GM12878 (cell line): ENCODE results near the gene BMPR1B. TPM values are rescaled to one million over a fixed set of nuclear protein-coding genes. Genes with fewer than 3 reads are reported as not detected.

Experiments
- ATAC-seq: fragments of 200-7000 bp; cut with Tn5 transposase; 3 replicates; pipeline ENCODE4 v1.9.1; 2020; ENCODE audit warnings: mild to moderate bottlenecking, moderate library complexity
- BruUV-seq: library from RNA; stranded (reverse); fragments of 400-500 nt; replicated peaks from 2 replicates; lab custom pipeline; 2021; lab: Mats Ljungman, UMichigan
- CTCF ChIA-PET: fragments of 300-600 bp; sonication (Branson Sonifier 250); formaldehyde crosslinking; extraction: SDS; loops from one replicate; lab custom pipeline; 2021; ENCODE audit warnings: inconsistent platforms; lab: Yijun Ruan, JAX
- POLR2A ChIA-PET: fragments of 350-600 bp; formaldehyde crosslinking; extraction: SDS; loops from one replicate; lab custom pipeline; 2021; ENCODE audit warnings: inconsistent platforms; lab: Charles Lee
- RAD21 ChIA-PET: fragments of 300-600 bp; sonication (Branson Sonifier 250); formaldehyde crosslinking; loops from one replicate; lab custom pipeline; 2023; ENCODE audit warnings: antibody characterized with exemption; ENCODE audit not compliant: unreplicated experiment; lab: Charles Lee
- SMC1A ChIA-PET: fragments of 300-600 bp; sonication (Branson Sonifier 250); formaldehyde crosslinking; loops from one replicate; lab custom pipeline; 2023; ENCODE audit not compliant: unreplicated experiment, uncharacterized antibody; lab: Charles Lee
- DNase-seq: peaks from one replicate; pipeline ENCODE4 v3.0.0-alpha.2; 2011; ENCODE audit warnings: low read depth, low spot score
- FAIRE-seq: peaks from 3 replicates; lab custom pipeline; 2011; peaks lifted over from hg19 to GRCh38; lab: Jason Lieb, UNC
- H2AFZ ChIP-seq: 2 replicates; pipeline ENCODE4 v1.6.0; 2011; ENCODE audit warnings: low read depth, low read length, control low read depth; ENCODE audit not compliant: control insufficient read depth
- H3K27ac ChIP-seq: 2 replicates; pipeline ENCODE4 v1.5.1; 2011; ENCODE audit warnings: control low read depth; ENCODE audit not compliant: control insufficient read depth, insufficient read depth
- H3K27me3 ChIP-seq, 2 experiments: replicated peaks in 1 of 2; 2 replicates each; pipeline versions ENCODE4 v1.6.0 to v1.6.1; 2011; ENCODE audit warnings: low read length in 1 of 2; ENCODE audit not compliant: control insufficient read depth in 2 of 2, insufficient read depth in 2 of 2
- H3K36me3 ChIP-seq, 2 experiments: 2 replicates each; pipeline ENCODE4 v1.5.1; 2011; ENCODE audit warnings: low read length in 1 of 2; ENCODE audit not compliant: control insufficient read depth in 2 of 2, insufficient read depth in 2 of 2
- H3K4me1 ChIP-seq: 2 replicates; pipeline ENCODE4 v1.6.1; 2011; ENCODE audit warnings: mild to moderate bottlenecking, low read length, moderate library complexity, mixed read lengths; ENCODE audit not compliant: control insufficient read depth, insufficient read depth
- H3K4me2 ChIP-seq: 2 replicates; pipeline ENCODE4 v1.6.0; 2011; ENCODE audit warnings: control low read depth; ENCODE audit not compliant: control insufficient read depth, insufficient read depth
- H3K4me3 ChIP-seq: fragments of 200-600 bp; sonication (generic); 2 replicates; pipeline ENCODE4 v1.5.1; 2016
- H3K79me2 ChIP-seq: 2 replicates; pipeline ENCODE4 v1.6.0; 2011; ENCODE audit warnings: low read length; ENCODE audit not compliant: control insufficient read depth, insufficient read depth
- H3K9ac ChIP-seq: 2 replicates; pipeline ENCODE4 v1.8.0; 2011; ENCODE audit warnings: low read length, control low read depth, mixed read lengths; ENCODE audit not compliant: control insufficient read depth, insufficient read depth
- H3K9me3 ChIP-seq: replicated peaks from 3 replicates; pipeline ENCODE4 v1.5.1; 2011; ENCODE audit warnings: mild to moderate bottlenecking, low read length; ENCODE audit not compliant: control insufficient read depth, insufficient read depth
- H4K20me1 ChIP-seq: 2 replicates; pipeline ENCODE4 v1.6.0; 2011; ENCODE audit not compliant: control insufficient read depth, insufficient read depth
- BCL11A ChIP-seq: IDR thresholded peaks from 2 replicates; pipeline ENCODE4 v1.6.1; 2011; ENCODE audit warnings: low read depth, low read length
- CEBPB ChIP-seq, 2 experiments: fragments of 150-350 bp in 1 of 2; IDR thresholded peaks; 2 replicates each; pipeline ENCODE4 v1.6.1; 2012 to 2014; ENCODE audit warnings: low read depth in 2 of 2, low read length in 2 of 2, borderline replicate concordance in 1 of 2, inconsistent platforms in 1 of 2
- EP300 ChIP-seq, 2 experiments: fragments of 150-350 bp in 1 of 2; IDR thresholded peaks; 2 replicates each; pipeline ENCODE4 v1.6.1; 2011 to 2012; ENCODE audit warnings: low read depth in 2 of 2, low read length in 2 of 2, borderline replicate concordance in 1 of 2, improper control_type of control experiment in 1 of 2, inconsistent platforms in 1 of 2; ENCODE audit not compliant: control insufficient read depth in 1 of 2
- HDAC2 ChIP-seq: fragments of 200-600 bp; sonication (generic); IDR thresholded peaks from 2 replicates; pipeline ENCODE4 v1.6.1; 2017
- MEF2A ChIP-seq: IDR thresholded peaks from 2 replicates; pipeline ENCODE4 v1.6.1; 2011; ENCODE audit warnings: low read depth, mild to moderate bottlenecking, low read length, moderate library complexity; ENCODE audit not compliant: insufficient read depth
- MEF2B ChIP-seq: fragments of 450-650 bp; IDR thresholded peaks from 2 replicates; pipeline ENCODE4 v1.6.1; 2018; ENCODE audit warnings: mild to moderate bottlenecking, moderate library complexity; ENCODE audit not compliant: partially characterized antibody, poor library complexity, severe bottlenecking
- RUNX3 ChIP-seq: IDR thresholded peaks from 2 replicates; pipeline ENCODE4 v1.6.1; 2012; ENCODE audit warnings: low read length, inconsistent platforms
- SRF ChIP-seq, 2 experiments: IDR thresholded peaks; 2 replicates each; pipeline ENCODE4 v1.6.1; 2011; ENCODE audit warnings: low read depth in 2 of 2, low read length in 2 of 2, mild to moderate bottlenecking in 1 of 2, moderate library complexity in 1 of 2
- ZNF274 ChIP-seq: IDR thresholded peaks from one replicate; pipeline ENCODE4 v1.8.0; 2011; ENCODE audit not compliant: insufficient read length, insufficient read depth
- WGBS: methylation state at CpG from one replicate; pipeline ENCODE4 v1.1.6; 2016; ENCODE audit warnings: low lambda C conversion rate; ENCODE audit not compliant: insufficient replicate concordance, insufficient coverage; ENCODE audit errors: missing lambda C conversion rate; 5-methylcytosine and 5-hydroxymethylcytosine counted together
- in situ Hi-C: fragments of 300-500 bp; cut with MboI; formaldehyde crosslinking; loops from 9 replicates; pipeline ENCODE4 v1.14.3; 2018; ENCODE audit warnings: mixed read lengths
- intact Hi-C: fragments of 100-400 bp; cut with micrococcal nuclease; formaldehyde crosslinking; loops from one replicate; pipeline ENCODE4 v1.14.2; 2022; ENCODE audit not compliant: unreplicated experiment
- polyA plus RNA-seq, 11 experiments: library from polyadenylated mRNA; depleted of rRNA in 4 of 11; unstranded in 6 of 11; stranded (reverse) in 5 of 11; fragments of >200 nt; fragmentation: Nextera tagmentation in 4 of 11; fragmentation: Illumina TruSeq in 1 of 11; extraction: Ambion mirVana in 4 of 11; extraction: Trizol in 1 of 11; gene quantifications; 1 replicate in 1 of 11; 2 replicates in 10 of 11; pipeline versions ENCODE4 v1.2.1 to v1.2.3, GENCODE V29; 2011 to 2016; ENCODE audit warnings: inconsistent platforms in 2 of 11, missing spikeins in 2 of 11, low read depth in 1 of 11
- total RNA-seq, 4 experiments: library from RNA; depleted of rRNA in 3 of 4; stranded (reverse); fragments of >200 nt in 3 of 4; fragmentation: Illumina TruSeq in 1 of 4; extraction: Trizol in 1 of 4; gene quantifications; 2 replicates each; pipeline versions ENCODE4 v1.2.1 to v1.2.3, GENCODE V29; 2013 to 2021
- TF ChIP-seq, protein P1 (sequence below): fragments of 450-650 bp; IDR thresholded peaks from 2 replicates; pipeline ENCODE4 v1.6.1; 2016; ENCODE audit warnings: mild to moderate bottlenecking
- TF ChIP-seq, protein P2 (sequence below): fragments of 450-650 bp; conservative IDR thresholded peaks from 2 replicates; pipeline ENCODE4 v1.6.1; 2017; ENCODE audit warnings: mild to moderate bottlenecking, moderate library complexity
- TF ChIP-seq, protein P3 (sequence below), 3 experiments: IDR thresholded peaks in 2 of 3; conservative IDR thresholded peaks in 1 of 3; 2 replicates each; pipeline ENCODE4 v1.5.1; 2011; ENCODE audit warnings: low read depth in 3 of 3, low read length in 3 of 3, mild to moderate bottlenecking in 3 of 3, control low read depth in 2 of 3, moderate library complexity in 2 of 3, inconsistent platforms in 1 of 3, mixed read lengths in 1 of 3; ENCODE audit not compliant: control insufficient read depth in 2 of 3, insufficient read depth in 1 of 3; ENCODE audit errors: extremely low read depth in 1 of 3
- TF ChIP-seq, protein P4 (sequence below): fragments of 450-650 bp; IDR thresholded peaks from 2 replicates; pipeline ENCODE4 v1.6.1; 2014; ENCODE audit warnings: mild to moderate bottlenecking

BMPR1B gene
- total and polyA plus RNA-seq, 10 of the 15 experiments (the other 5 are each of a cell fraction or from before 2014, with no cell fraction given) = not detected

GRCh38 chr4:94974773-94975172 is 217.0 kb downstream of the BMPR1B start:
- Histone ChIP-seq H3K4me1 (no peaks in the 10 kb centered on the region), H4K20me1 (no peaks in the 10 kb centered on the region), H3K4me2 (no peak overlapping the region), H3K79me2 (no peaks in the 10 kb centered on the region), H3K27ac (no peak overlapping the region), H3K9ac (no peak overlapping the region), H2AFZ (no peak overlapping the region), H3K9me3 (no peaks in the 10 kb centered on the region), H3K36me3 (no peaks in the 10 kb centered on the region), H3K4me3 (no peak overlapping the region), H3K27me3 (no peaks in the 10 kb centered on the region; a peak in 1 of 4 replicates)
- in situ Hi-C loops = no loop called here
- FAIRE-seq (no peak), DNase-seq (no peak), ATAC-seq (no peak)
- 48% methylated on average over 3 of the region's 3 CpGs for WGBS
- BruUV-seq = no TSS peak
- POLR2A ChIA-PET = no interaction called here
- RAD21 ChIA-PET = no interaction called here
- CTCF ChIA-PET = no interaction called here
- SMC1A ChIA-PET = interaction anchor here (1.3 kb wide), 1 partner anchor 26 kb away, joined by 3 read pairs; no protein-coding TSS in a partner anchor
- intact Hi-C loops = no loop called here
- TF ChIP-seq, protein P1, sequence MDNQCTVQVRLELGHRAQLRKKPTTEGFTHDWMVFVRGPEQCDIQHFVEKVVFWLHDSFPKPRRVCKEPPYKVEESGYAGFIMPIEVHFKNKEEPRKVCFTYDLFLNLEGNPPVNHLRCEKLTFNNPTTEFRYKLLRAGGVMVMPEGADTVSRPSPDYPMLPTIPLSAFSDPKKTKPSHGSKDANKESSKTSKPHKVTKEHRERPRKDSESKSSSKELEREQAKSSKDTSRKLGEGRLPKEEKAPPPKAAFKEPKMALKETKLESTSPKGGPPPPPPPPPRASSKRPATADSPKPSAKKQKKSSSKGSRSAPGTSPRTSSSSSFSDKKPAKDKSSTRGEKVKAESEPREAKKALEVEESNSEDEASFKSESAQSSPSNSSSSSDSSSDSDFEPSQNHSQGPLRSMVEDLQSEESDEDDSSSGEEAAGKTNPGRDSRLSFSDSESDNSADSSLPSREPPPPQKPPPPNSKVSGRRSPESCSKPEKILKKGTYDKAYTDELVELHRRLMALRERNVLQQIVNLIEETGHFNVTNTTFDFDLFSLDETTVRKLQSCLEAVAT = no peak
- TF ChIP-seq SRF (IDR thresholded peaks at IDR 0.05; ENCODE audit: low read depth in 2 of 2, low read length in 2 of 2) (no peak), HDAC2 (no peak), RUNX3 (no peak), MEF2A (no peak), MEF2B (no peak), CEBPB (IDR thresholded peaks at IDR 0.05; ENCODE audit: borderline replicate concordance in 1 of 2, low read depth in 2 of 2, low read length in 2 of 2) (no peak), EP300 (IDR thresholded peaks at IDR 0.05; ENCODE audit: borderline replicate concordance in 1 of 2, control insufficient read depth in 1 of 2, low read depth in 2 of 2, low read length in 2 of 2) (no peak), BCL11A (no peak), ZNF274 (no peak)
- TF ChIP-seq, protein P2, sequence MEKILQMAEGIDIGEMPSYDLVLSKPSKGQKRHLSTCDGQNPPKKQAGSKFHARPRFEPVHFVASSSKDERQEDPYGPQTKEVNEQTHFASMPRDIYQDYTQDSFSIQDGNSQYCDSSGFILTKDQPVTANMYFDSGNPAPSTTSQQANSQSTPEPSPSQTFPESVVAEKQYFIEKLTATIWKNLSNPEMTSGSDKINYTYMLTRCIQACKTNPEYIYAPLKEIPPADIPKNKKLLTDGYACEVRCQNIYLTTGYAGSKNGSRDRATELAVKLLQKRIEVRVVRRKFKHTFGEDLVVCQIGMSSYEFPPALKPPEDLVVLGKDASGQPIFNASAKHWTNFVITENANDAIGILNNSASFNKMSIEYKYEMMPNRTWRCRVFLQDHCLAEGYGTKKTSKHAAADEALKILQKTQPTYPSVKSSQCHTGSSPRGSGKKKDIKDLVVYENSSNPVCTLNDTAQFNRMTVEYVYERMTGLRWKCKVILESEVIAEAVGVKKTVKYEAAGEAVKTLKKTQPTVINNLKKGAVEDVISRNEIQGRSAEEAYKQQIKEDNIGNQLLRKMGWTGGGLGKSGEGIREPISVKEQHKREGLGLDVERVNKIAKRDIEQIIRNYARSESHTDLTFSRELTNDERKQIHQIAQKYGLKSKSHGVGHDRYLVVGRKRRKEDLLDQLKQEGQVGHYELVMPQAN = no peak
- TF ChIP-seq, protein P3, sequence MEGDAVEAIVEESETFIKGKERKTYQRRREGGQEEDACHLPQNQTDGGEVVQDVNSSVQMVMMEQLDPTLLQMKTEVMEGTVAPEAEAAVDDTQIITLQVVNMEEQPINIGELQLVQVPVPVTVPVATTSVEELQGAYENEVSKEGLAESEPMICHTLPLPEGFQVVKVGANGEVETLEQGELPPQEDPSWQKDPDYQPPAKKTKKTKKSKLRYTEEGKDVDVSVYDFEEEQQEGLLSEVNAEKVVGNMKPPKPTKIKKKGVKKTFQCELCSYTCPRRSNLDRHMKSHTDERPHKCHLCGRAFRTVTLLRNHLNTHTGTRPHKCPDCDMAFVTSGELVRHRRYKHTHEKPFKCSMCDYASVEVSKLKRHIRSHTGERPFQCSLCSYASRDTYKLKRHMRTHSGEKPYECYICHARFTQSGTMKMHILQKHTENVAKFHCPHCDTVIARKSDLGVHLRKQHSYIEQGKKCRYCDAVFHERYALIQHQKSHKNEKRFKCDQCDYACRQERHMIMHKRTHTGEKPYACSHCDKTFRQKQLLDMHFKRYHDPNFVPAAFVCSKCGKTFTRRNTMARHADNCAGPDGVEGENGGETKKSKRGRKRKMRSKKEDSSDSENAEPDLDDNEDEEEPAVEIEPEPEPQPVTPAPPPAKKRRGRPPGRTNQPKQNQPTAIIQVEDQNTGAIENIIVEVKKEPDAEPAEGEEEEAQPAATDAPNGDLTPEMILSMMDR (IDR thresholded peaks at IDR 0.05 in 2 of 3, conservative IDR thresholded peaks at IDR 0.05 in 1 of 3; ENCODE audit: control insufficient read depth in 2 of 3, extremely low read depth in 1 of 3, insufficient read depth in 1 of 3, low read depth in 3 of 3, low read length in 3 of 3) = no peak
- TF ChIP-seq, protein P4, sequence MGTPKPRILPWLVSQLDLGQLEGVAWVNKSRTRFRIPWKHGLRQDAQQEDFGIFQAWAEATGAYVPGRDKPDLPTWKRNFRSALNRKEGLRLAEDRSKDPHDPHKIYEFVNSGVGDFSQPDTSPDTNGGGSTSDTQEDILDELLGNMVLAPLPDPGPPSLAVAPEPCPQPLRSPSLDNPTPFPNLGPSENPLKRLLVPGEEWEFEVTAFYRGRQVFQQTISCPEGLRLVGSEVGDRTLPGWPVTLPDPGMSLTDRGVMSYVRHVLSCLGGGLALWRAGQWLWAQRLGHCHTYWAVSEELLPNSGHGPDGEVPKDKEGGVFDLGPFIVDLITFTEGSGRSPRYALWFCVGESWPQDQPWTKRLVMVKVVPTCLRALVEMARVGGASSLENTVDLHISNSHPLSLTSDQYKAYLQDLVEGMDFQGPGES = no peak
